Measurements from ENCODE around the gene PLCG1.

DNA sequence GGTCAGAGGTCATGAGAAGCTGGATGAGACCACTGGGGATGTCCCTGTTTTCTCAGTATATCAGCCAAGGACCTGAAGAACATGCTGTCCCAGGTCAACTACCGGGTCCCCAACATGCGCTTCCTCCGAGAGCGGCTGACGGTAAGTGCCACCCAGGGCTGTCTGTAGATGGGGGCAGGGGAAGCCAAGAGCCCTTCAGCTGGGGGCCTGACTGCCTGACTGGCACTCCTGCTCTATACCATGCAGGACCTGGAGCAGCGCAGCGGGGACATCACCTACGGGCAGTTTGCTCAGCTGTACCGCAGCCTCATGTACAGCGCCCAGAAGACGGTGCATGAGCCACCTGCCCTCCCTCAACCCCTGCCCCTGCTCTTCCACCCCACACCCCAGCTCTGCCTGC lies 25.1 kb downstream of the PLCG1 start:
- TF ChIP-seq POLR2A (IDR thresholded peaks at IDR 0.05) (no peak), POLR2AphosphoS5 (IDR thresholded peaks at IDR 0.05) (no peak)
- TF ChIP-seq, protein P1, sequence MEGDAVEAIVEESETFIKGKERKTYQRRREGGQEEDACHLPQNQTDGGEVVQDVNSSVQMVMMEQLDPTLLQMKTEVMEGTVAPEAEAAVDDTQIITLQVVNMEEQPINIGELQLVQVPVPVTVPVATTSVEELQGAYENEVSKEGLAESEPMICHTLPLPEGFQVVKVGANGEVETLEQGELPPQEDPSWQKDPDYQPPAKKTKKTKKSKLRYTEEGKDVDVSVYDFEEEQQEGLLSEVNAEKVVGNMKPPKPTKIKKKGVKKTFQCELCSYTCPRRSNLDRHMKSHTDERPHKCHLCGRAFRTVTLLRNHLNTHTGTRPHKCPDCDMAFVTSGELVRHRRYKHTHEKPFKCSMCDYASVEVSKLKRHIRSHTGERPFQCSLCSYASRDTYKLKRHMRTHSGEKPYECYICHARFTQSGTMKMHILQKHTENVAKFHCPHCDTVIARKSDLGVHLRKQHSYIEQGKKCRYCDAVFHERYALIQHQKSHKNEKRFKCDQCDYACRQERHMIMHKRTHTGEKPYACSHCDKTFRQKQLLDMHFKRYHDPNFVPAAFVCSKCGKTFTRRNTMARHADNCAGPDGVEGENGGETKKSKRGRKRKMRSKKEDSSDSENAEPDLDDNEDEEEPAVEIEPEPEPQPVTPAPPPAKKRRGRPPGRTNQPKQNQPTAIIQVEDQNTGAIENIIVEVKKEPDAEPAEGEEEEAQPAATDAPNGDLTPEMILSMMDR (IDR thresholded peaks at IDR 0.05): no peak

All from upper lobe of left lung (tissue), 4 donors.